Activated naive CD4-positive, alpha-beta T cell treated with anti-CD3 and anti-CD28 coated beads, Interleukin-2, amount 50 U/mL, for 72 hours (primary cell): ENCODE data around the gene ZBTB45. TPM values are rescaled to one million over a fixed set of nuclear protein-coding genes. Genes with fewer than 3 reads are reported as not detected.
A peak's percentile ranks its signal among the peaks of the same experiment; 100 is the strongest.
"Not testable (repeated sequence)": the region's sequence is repeated elsewhere in the genome, so short reads cannot be mapped to it uniquely, and the experiment has no call there.

ENCODE experiments used
- ATAC-seq, 2 donors: fragments of 150-1000 bp; cut with Tn5 transposase; 2 replicates each; pipeline ENCODE4 v1.10.0; 2021; ENCODE audit warnings: mild to moderate bottlenecking in 2 of 2, moderate library complexity in 2 of 2
- DNase-seq, 2 donors: peaks; one replicate each; pipeline ENCODE4 v3.0.0; 2021 to 2022; ENCODE audit warnings: low spot score in 2 of 2
- H3K27ac Mint-ChIP-seq, 2 donors: one replicate each; pipeline ENCODE4 v1.8.0; 2022; ENCODE audit warnings: mild to moderate bottlenecking in 2 of 2, mixed read lengths in 2 of 2
- H3K36me3 Mint-ChIP-seq, 2 donors: one replicate each; pipeline ENCODE4 v1.8.0; 2022; ENCODE audit warnings: mixed read lengths in 2 of 2
- H3K9me3 Mint-ChIP-seq, 2 donors: one replicate each; pipeline ENCODE4 v1.8.0; 2022; ENCODE audit warnings: mixed read lengths in 2 of 2
- total RNA-seq, 2 donors: library from RNA; stranded (reverse); gene quantifications; one replicate each; pipeline ENCODE4 v1.2.3, GENCODE V29; 2022

The ZBTB45 gene
- total RNA-seq, 2 donors from 2014 or later: 7.9 to 12.2 TPM

DNA sequence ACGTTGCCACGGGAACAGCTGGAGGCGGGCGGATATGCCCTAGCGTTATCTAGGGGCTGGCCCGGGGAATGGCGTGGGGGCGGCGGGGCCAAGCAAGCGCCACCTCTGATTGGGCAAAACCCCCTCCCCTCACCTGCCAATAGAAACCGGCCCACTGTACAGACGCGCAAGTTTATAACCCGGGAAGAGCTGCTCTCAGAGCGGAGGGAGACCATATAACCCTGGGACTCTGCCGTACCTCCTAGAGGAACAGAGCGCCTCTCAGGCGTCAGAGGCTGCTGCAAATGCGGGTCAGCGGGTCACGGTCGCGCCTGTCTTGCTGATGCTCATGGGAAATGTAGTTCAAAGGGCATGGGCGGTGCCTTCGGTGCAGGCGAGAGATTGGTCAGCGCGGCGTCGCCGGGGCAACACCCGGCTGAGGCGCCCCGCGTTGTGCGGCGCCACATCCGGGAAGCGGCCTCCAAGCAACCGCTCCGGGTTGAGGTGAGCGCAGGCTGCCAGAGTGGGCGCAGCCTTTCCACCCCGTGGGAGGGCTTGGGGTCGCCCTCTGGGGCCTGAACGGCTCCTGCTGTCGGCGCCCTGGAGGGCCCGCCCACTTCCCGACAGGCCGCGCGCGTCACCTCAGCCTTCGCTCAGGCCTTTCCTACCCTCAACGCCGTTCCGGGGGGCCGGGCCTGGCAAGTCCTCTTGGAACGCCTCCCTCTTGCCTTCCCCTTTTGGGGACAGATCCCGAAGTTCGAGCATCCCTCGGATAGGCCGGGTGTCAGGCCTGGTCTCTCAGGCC, 43.7 kb downstream of the ZBTB45 start, which contains the start of gene ZNF446:
TSS of gene ZNF446 (plus strand) at position 639 of the 784 bp plus-strand sequence. CDS start 867 bp downstream, outside the sequence.
- peak; percentile 90 to 96 for DNase-seq
- peak; percentile 91 for ATAC-seq
- no peaks in the 10 kb centered on the region for H3K9me3 Mint-ChIP-seq
- H3K27ac Mint-ChIP-seq: peak within 1 kb of the TSS; percentile 77 to 97
- no peaks in the 10 kb centered on the region for H3K36me3 Mint-ChIP-seq

DNA sequence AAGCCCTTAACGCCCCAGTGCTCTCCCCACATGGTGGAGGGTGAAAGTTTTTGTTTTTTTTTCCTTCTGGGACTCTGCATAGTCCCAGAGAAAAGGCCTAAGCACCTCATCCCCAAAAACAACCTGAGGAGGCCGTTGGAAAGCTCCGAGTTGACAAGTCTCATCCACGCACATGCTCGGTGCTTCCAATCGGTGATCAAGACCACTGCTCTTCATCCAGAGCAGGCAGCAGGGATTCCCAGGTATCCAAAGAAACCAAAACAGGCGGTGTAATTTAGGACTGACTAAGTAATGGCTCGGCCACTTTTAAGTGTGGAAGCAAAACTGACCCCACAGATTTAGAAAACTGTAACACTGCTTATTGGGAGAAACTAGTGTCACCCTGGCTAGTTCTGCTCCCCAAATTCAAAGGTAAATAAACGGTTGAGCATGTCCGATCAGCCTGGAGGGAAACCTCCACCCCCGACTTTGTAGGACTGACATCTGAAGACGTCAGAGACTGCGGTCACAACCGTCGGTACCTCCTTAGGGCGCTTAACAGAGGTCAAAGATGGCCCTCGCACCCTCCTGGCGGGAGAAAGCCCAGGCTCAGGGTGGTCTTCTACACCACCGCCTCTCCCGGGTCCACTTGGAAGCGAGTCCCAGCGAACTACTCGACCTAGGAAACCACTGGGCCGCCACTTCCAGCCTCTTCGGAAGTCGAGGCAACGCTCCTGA, 44.5 kb downstream of the ZBTB45 start:
- Mint-ChIP-seq H3K36me3 (no peaks in the 10 kb centered on the region), H3K27ac (peak overlapping the region; percentile 77 to 97), H3K9me3 (no peaks in the 10 kb centered on the region)
- DNase-seq: no peak
- peak; percentile 6 to 17 for ATAC-seq

DNA sequence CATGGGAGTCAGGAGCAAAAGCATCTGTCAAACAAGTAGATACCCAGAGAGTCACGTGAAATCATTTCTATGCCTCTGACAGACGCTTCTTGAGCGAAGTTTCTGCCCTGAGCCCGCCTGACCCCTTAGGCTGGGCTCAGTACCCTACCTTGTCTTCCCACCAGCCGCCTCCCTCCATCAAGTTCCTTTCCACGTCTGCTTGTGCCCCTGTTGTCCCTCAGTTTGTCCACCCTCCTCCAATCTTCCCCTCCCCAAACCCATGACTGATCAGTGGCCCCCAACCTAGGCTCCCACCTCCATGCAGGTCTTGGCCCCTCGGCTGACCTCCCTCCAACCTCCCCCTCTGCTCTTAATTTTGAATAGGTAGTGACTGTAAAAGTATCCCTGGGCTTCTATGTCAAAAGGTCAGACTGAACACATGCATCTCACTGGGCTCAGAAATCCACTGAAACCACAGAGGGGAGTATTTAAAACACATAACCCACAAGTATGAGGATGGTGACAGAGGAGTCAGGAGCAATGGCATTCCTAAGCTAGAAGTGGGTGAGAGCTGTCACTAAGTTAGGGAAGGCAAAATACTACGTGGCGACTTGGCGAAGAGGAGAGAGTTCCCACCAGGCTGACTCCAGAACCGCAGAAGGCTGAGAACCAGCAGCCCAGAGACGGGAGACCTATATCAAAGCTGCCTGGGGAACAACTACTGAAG, 45.2 kb downstream of the ZBTB45 start:
- no peak for DNase-seq
- peak overlapping the region; percentile 61 to 77 for H3K27ac Mint-ChIP-seq
- ATAC-seq: no peak
- H3K36me3 Mint-ChIP-seq: no peaks in the 10 kb centered on the region
- H3K9me3 Mint-ChIP-seq: no peaks in the 10 kb centered on the region

DNA sequence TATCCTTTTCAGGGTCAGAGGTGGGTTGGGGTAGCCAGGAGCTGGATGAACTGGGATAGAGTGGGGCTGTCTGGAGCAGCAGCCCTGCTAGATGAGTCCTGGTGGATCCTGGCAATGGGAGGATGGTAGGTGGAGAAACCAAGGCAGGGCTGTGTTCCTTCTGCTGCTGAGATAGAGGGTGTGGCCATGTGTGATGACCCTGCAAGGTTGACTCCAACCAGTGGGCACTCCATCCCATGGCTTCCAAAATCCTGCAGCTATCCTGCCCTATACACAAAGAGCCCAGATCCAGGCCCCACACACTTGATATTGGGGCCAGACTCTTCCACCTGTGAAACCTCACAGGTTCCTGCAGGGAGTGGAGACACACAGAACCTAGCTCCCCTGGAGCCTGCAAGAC, 45.8 kb downstream of the ZBTB45 start:
- Mint-ChIP-seq H3K27ac (peak overlapping the region in 1 of 2 donors; percentile 39), H3K9me3 (no peaks in the 10 kb centered on the region), H3K36me3 (no peaks in the 10 kb centered on the region)
- ATAC-seq (no peak), DNase-seq (no peak)

DNA sequence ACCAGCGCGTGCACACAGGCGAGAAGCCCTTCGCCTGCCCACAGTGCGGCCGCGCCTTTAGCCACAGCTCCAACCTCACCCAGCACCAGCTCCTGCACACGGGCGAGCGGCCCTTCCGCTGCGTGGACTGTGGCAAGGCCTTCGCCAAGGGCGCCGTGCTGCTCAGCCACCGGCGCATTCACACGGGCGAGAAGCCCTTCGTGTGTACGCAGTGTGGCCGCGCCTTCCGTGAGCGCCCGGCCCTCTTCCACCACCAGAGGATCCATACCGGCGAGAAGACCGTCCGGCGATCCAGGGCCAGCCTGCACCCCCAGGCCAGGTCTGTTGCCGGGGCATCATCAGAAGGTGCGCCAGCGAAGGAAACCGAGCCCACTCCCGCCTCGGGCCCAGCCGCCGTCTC, 47.9 kb downstream of the ZBTB45 start:
- DNase-seq (no peak), ATAC-seq (no peak)
- no peaks in the 10 kb centered on the region for H3K9me3 Mint-ChIP-seq
- no peaks in the 10 kb centered on the region for H3K36me3 Mint-ChIP-seq
- no peak overlapping the region for H3K27ac Mint-ChIP-seq

DNA sequence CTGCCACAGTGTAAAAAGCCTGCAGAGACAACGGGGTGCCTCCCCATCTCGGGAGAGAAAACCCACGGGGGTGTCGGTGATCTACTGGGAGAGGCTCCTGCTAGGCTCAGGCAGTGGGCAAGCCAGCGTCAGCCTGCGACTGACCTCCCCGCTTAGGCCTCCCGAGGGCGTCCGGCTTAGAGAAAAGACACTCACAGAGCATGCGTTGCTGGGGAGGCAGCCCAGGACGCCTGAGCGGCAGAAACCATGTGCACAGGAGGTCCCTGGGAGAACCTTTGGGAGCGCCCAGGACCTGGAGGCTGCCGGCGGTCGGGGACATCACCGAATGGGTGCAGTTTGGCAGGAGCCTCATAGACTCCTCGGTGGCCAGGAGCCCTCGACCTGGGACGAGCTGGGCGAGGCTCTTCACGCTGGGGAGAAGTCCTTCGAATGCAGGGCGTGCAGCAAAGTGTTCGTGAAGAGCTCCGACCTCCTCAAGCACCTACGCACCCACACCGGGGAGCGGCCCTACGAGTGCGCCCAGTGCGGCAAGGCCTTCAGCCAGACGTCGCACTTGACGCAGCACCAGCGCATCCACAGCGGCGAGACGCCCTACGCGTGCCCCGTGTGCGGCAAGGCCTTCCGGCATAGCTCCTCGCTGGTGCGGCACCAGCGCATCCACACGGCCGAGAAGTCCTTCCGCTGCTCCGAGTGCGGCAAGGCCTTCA, 48.6 kb downstream of the ZBTB45 start:
- not testable (repeated sequence) for ATAC-seq, H3K36me3 Mint-ChIP-seq, DNase-seq, H3K9me3 Mint-ChIP-seq, H3K27ac Mint-ChIP-seq

DNA sequence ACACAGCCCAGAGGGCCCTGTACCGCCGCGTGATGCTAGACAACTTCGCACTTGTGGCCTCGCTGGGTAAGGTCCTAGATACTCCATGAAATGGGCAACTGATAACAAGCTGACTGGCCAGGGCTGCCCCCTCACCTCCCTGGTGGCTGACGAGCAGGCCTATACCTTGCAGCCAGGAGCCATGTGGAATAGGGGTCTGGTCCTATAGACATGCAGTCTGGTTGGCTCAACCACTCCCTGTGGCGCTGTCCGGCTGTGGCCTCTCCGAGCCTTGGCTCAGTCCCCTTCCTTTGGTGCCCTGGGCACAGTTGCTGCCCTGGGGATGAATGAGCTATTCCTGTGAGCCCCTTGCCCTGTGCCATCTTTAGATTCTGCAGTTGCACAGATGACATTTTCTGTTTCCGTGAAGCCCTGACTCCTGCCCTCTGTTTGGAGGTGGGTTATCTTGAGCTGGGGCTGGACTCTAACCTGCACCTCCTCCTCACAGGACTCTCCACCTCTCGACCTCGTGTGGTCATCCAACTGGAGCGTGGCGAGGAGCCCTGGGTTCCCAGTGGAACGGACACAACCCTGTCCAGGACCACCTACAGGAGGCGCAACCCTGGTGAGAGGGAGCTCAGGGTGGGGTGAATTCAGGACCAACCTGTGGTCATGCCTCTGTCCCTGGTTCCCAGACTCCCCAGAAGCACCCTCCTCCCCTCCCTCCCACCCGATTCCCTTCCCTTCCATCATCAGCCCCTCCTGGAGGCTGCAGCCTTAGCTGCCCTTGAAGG, 50.2 kb downstream of the ZBTB45 start:
- Mint-ChIP-seq H3K9me3 (no peaks in the 10 kb centered on the region), H3K27ac (peak overlapping the region; percentile 22 to 83), H3K36me3 (no peaks in the 10 kb centered on the region)
- ATAC-seq: no peak
- DNase-seq: no peak

DNA sequence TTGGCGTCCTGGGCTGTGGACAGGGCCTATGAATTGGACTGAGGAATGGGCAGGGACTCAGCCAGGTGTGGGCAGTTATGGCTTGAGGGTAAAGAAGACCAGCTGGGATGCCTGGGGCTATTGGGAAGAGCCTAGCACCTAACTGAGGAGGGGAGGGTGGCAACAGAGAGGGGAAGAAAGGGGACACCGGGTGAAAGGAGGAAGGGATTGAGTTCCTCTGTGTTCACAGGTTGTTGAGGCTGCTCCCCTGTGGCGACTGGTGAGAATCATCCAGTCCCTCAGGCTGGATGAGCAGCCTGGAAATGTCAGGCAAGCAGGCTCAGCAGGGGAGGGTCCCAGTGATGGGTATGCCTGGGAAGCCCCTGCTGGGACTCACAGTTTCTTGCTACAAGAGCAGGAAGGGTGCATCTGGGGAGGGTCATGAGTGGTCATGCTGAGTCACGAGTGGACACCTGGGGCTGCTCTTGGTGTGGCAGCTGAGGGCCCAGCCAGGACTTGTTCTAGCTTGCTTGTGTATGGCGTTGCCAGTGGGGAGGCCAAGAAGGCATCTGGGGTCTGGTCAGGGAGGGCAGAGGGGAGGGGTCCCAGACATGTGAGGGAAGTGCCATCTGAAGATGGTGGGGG, 51.3 kb downstream of the ZBTB45 start:
- Mint-ChIP-seq H3K9me3 (no peaks in the 10 kb centered on the region), H3K36me3 (no peaks in the 10 kb centered on the region), H3K27ac (peak overlapping the region; percentile 83 to 94)
- DNase-seq (peak in 1 of 2 donors; percentile 52), ATAC-seq (no peak)

DNA sequence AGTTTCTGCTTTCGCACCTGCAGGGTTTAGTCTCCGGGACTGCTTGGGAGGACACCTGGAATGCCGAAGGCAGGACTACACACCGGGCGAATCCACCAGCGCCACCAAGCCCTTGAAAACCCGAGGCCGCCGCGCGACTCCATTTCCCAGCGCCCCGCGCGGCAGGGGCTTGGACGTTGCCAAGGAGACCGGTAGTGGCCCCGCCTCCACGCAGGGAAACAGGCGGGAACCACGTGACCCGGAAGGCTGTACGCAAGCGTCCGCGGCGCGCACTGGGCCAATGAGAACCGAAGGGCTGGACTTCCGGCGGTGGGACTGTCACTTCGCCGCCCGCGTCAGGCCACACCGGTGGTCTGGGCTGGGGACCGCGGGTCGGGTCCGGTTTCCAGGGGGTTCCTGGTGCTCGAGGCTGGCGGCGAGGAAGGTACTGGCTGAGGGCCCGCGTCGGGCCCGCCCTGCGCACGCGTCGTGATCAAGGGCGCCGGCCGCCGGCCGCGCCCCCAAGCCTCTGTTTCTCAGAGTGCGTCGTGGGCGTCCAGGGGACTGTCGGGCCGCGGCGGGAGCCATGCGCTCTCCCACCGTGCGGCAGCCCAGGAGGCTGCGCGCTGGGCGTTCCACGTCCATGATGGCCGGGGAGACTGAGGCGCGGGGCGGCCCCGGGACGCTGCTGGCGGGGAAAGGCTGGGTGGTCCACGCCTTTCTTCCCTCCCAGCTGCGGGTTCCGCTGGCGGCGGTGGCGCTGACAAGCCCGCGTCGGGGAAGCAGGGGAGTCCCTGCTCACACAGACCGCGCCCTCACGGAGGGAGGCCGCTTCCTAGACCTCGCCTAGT, 52.6 kb downstream of the ZBTB45 start, which contains the start of gene ZNF324:
TSS of gene ZNF324 (plus strand) at position 321 of the 830 bp plus-strand sequence. CDS start 2,106 bp downstream, outside the sequence.
- H3K36me3 Mint-ChIP-seq: no peaks in the 10 kb centered on the region
- ATAC-seq: peak; percentile 99
- DNase-seq: peak; percentile 97
- peak within 1 kb of the TSS; percentile 83 to 94 for H3K27ac Mint-ChIP-seq
- no peaks in the 10 kb centered on the region for H3K9me3 Mint-ChIP-seq

DNA sequence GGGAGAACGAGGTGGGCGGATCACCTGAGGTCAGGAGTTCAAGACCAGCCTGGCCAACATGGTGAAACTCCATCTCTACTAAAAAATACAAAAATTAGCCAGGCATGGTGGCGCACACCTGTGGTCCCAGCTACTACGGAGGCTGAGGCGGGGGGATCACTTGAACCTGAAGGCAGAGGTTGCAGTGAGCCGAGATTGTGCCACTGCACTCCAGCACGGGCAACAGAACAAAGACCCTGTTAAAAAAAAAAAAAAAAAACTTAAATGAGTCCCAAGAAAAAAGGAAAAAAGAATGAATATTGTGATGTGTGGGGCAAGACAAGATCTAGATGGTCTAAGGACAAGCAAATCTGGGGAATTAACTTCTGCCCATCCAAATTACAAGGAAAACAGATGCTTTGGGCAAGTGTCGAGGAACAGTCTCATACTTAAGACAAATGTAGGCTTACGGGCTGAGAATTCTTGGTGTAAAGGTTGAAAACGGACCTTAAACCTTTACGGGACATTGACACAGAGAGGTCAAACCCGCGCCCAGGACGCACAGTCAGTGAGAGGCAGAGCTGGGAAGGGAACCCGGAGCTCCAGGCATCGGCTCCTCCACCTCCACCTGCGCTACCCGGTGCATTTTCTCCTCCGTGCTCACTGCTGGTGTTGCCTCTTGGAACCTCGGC, 53.4 kb downstream of the ZBTB45 start:
- ATAC-seq: peak; percentile 15 to 27
- H3K9me3 Mint-ChIP-seq: no peaks in the 10 kb centered on the region
- peak overlapping the region in 1 of 2 donors; percentile 83 for H3K27ac Mint-ChIP-seq
- no peak for DNase-seq
- no peaks in the 10 kb centered on the region for H3K36me3 Mint-ChIP-seq

Other genes starting within 250 kb of the ZBTB45 start
- 1 to 10 TPM; 4.5 to 5.6 TPM for gene ZNF8, start 240.9 kb downstream of the ZBTB45 start, total RNA-seq
- gene ERVK3-1, start 214.4 kb downstream of the ZBTB45 start, total RNA-seq: 10 to 100 TPM; 30.3 to 37.8 TPM
- 1 to 10 TPM; 3.1 to 4.3 TPM for gene ZSCAN22, start 192.8 kb downstream of the ZBTB45 start, total RNA-seq
- gene A1BG, start 166.3 kb downstream of the ZBTB45 start, total RNA-seq: 10 to 100 TPM; 12.9 to 14.9 TPM
- 1 to 10 TPM in 1 of 2 donors, under 1 TPM in 1; 0.23 to 2.6 TPM for gene ZNF497, start 157.1 kb downstream of the ZBTB45 start, total RNA-seq
- 1 to 10 TPM in 1 of 2 donors, under 1 TPM in 1; 0.48 to 2.1 TPM for gene ZNF837, start 138.8 kb downstream of the ZBTB45 start, total RNA-seq
- 1,000 to 10,000 TPM; 1,454 to 1,511 TPM for gene RPS5, start 132.5 kb downstream of the ZBTB45 start, total RNA-seq
- gene RNF225, start 124.2 kb downstream of the ZBTB45 start, total RNA-seq: under 1 TPM; 0.48 to 0.60 TPM
- 10 to 100 TPM; 10.4 to 13.9 TPM for gene ZNF584, start 111.2 kb downstream of the ZBTB45 start, total RNA-seq
- 1 to 10 TPM; 3.1 to 3.4 TPM for gene ZNF132, start 79.7 kb downstream of the ZBTB45 start, total RNA-seq
- gene ZNF324B, start 68.2 kb downstream of the ZBTB45 start, total RNA-seq: 1 to 10 TPM; 5.7 to 7.9 TPM
- 1 to 10 TPM; 6.4 to 7.7 TPM for gene ZNF324, start 52.7 kb downstream of the ZBTB45 start, total RNA-seq
- 1 to 10 TPM; 4.8 to 5.0 TPM for gene ZNF446, start 43.5 kb downstream of the ZBTB45 start, total RNA-seq
- 10 to 100 TPM; 10.2 to 21.4 TPM for gene SLC27A5, start 7.8 kb downstream of the ZBTB45 start, total RNA-seq
- gene TRIM28, start 24.3 kb upstream of the ZBTB45 start, total RNA-seq: 100 to 1,000 TPM; 446 to 497 TPM
- gene CHMP2A, start 35.3 kb upstream of the ZBTB45 start, total RNA-seq: 100 to 1,000 TPM; 112 to 114 TPM
- gene UBE2M, start 38.8 kb upstream of the ZBTB45 start, total RNA-seq: 100 to 1,000 TPM; 121 to 123 TPM
- gene MZF1, start 53.5 kb upstream of the ZBTB45 start, total RNA-seq: 10 to 100 TPM; 22.1 to 26.8 TPM